Measurements from ENCODE around the gene EPHA8. TPM values are rescaled to one million over a fixed set of nuclear protein-coding genes. Genes with fewer than 3 reads are reported as not detected.

Gene EPHA8
- total RNA-seq, 1 experiment from 2014 or later: not detected

DNA sequence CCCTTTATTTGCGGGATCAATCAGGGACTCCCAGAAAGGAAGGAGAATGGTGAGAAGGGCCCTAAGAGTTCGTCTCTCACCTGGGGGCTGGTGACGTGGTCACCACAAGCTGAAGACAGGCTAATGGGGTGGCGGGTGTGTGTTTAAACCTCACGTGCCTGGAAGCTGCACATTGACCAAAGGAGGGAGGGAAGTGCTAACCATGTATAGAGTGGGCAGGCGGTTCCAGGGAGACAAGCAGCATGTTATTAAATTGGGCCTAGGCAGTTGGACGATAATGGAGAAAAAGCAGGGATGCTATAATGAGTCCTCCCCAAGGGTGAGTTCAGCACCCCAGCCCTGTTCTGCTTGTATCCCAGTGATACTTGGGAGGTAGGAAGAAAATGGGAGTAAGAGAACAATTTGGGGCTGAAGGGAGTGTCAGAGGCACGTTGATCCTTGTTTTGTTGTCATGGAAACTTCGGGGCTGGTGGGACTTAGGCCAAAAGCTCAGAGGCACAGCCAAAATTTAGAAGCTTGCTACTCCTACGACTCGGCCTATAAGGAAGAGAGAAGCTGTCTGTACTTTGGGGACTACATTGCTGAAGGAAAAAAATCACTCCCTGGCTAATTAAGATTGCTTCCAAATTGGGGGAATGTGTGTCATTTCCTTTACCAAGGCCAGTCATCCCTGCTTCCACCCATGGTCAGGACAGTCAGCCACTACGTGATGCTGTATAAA lies 33.2 kb upstream of the EPHA8 start:
- Histone ChIP-seq H3K79me2 (ENCODE audit: low read depth) (no peaks in the 10 kb centered on the region), H3K27ac (no peak overlapping the region), H2AFZ (no peak overlapping the region), H3K9me2 (ENCODE audit: insufficient read depth) (no peaks in the 10 kb centered on the region), H4K20me1 (ENCODE audit: insufficient read depth) (no peaks in the 10 kb centered on the region), H3K4me2 (no peak overlapping the region), H3K4me1 (replicated peaks; ENCODE audit: insufficient read depth) (no peaks in the 10 kb centered on the region), H3K36me3 (ENCODE audit: low read depth) (no peaks in the 10 kb centered on the region), H3K9me3 (ENCODE audit: insufficient read depth, low read depth) (no peaks in the 10 kb centered on the region), H3F3A (ENCODE audit: insufficient read depth, low read depth) (no peaks in the 10 kb centered on the region), H3K27me3 (ENCODE audit: insufficient read depth, low read depth) (no peaks in the 10 kb centered on the region), H3K4me3 (no peak overlapping the region)
- BruUV-seq (replicated peaks): no TSS peak
- DNase-seq: no peak
- ChIA-PET CTCF (no interaction called here), POLR2A (ENCODE audit: unreplicated experiment) (no interaction called here)
- TF ChIP-seq CTCF (conservative IDR thresholded peaks at IDR 0.05) (no peak), EZH2 (IDR thresholded peaks at IDR 0.05; ENCODE audit: low read depth) (no peak)
- intact Hi-C loops (cut with micrococcal nuclease; ENCODE audit: unreplicated experiment): no loop called here

- H3K27ac ChIP-seq: no peak overlapping the region
- no peaks in the 10 kb centered on the region for H3K36me3 ChIP-seq (ENCODE audit: low read depth)
- H2AFZ ChIP-seq: no peak overlapping the region
- TF ChIP-seq EZH2 (IDR thresholded peaks at IDR 0.05; ENCODE audit: low read depth) (no peak), CTCF (conservative IDR thresholded peaks at IDR 0.05) (no peak)
- intact Hi-C loops (cut with micrococcal nuclease; ENCODE audit: unreplicated experiment): no loop called here
- no peaks in the 10 kb centered on the region for H3F3A ChIP-seq (ENCODE audit: insufficient read depth, low read depth)
- ChIA-PET CTCF (no interaction called here), POLR2A (ENCODE audit: unreplicated experiment) (no interaction called here)
- no peaks in the 10 kb centered on the region for H3K79me2 ChIP-seq (ENCODE audit: low read depth)
- H3K4me2 ChIP-seq: no peak overlapping the region
- H3K9me2 ChIP-seq (ENCODE audit: insufficient read depth): no peaks in the 10 kb centered on the region
- no peaks in the 10 kb centered on the region for H3K27me3 ChIP-seq (ENCODE audit: insufficient read depth, low read depth)
- H3K4me3 ChIP-seq: no peak overlapping the region
- no peaks in the 10 kb centered on the region for H3K4me1 ChIP-seq (replicated peaks; ENCODE audit: insufficient read depth)
- BruUV-seq (replicated peaks): no TSS peak
- no peaks in the 10 kb centered on the region for H3K9me3 ChIP-seq (ENCODE audit: insufficient read depth, low read depth)
- no peak for DNase-seq
- no peaks in the 10 kb centered on the region for H4K20me1 ChIP-seq (ENCODE audit: insufficient read depth)
Observed at GRCh38 chr1:22530715-22531114, 32.6 kb upstream of the EPHA8 start.

- H3K4me3 ChIP-seq: no peak overlapping the region
- H3K79me2 ChIP-seq (ENCODE audit: low read depth): no peaks in the 10 kb centered on the region
- H3K36me3 ChIP-seq (ENCODE audit: low read depth): no peaks in the 10 kb centered on the region
- H3K4me1 ChIP-seq (replicated peaks; ENCODE audit: insufficient read depth): no peaks in the 10 kb centered on the region
- no peak overlapping the region for H2AFZ ChIP-seq
- no peaks in the 10 kb centered on the region for H3K9me3 ChIP-seq (ENCODE audit: insufficient read depth, low read depth)
- H3F3A ChIP-seq (ENCODE audit: insufficient read depth, low read depth): no peaks in the 10 kb centered on the region
- no TSS peak for BruUV-seq (replicated peaks)
- H3K4me2 ChIP-seq: no peak overlapping the region
- H4K20me1 ChIP-seq (ENCODE audit: insufficient read depth): no peaks in the 10 kb centered on the region
- no peak for DNase-seq
- TF ChIP-seq EZH2 (IDR thresholded peaks at IDR 0.05; ENCODE audit: low read depth) (no peak), CTCF (conservative IDR thresholded peaks at IDR 0.05) (no peak)
- intact Hi-C loops (cut with micrococcal nuclease; ENCODE audit: unreplicated experiment): no loop called here
- H3K27me3 ChIP-seq (ENCODE audit: insufficient read depth, low read depth): no peaks in the 10 kb centered on the region
- H3K27ac ChIP-seq: no peak overlapping the region
- POLR2A ChIA-PET (ENCODE audit: unreplicated experiment): no interaction called here
- CTCF ChIA-PET: no interaction called here
- no peaks in the 10 kb centered on the region for H3K9me2 ChIP-seq (ENCODE audit: insufficient read depth)
Observed at GRCh38 chr1:22531251-22531650, 32.0 kb upstream of the EPHA8 start.
